Mesothelial cell of epicardium (in vitro differentiated cells): Measurements from ENCODE around the gene CEP55. TPM values are rescaled to one million over a fixed set of nuclear protein-coding genes. Genes with fewer than 3 reads are reported as not detected.

ENCODE experiments used
- DNase-seq, 2 experiments: peaks; one replicate each; pipeline ENCODE4 v3.0.0; 2021; ENCODE audit warnings: low spot score in 2 of 2; ENCODE audit not compliant: unreplicated experiment in 2 of 2
- H3K27ac Mint-ChIP-seq: 2 replicates; pipeline ENCODE4 v1.8.0; 2021; ENCODE audit warnings: mixed read lengths
- H3K27me3 Mint-ChIP-seq: 2 replicates; pipeline ENCODE4 v1.8.0; 2021; ENCODE audit warnings: low read depth, mixed read lengths
- H3K36me3 Mint-ChIP-seq: 2 replicates; pipeline ENCODE4 v1.8.0; 2021; ENCODE audit warnings: mixed read lengths
- H3K4me1 Mint-ChIP-seq: 2 replicates; pipeline ENCODE4 v1.8.0; 2021; ENCODE audit warnings: mixed read lengths
- H3K4me3 Mint-ChIP-seq: 2 replicates; pipeline ENCODE4 v1.8.0; 2021; ENCODE audit warnings: mild to moderate bottlenecking, moderate library complexity, mixed read lengths
- H3K9me3 Mint-ChIP-seq: 2 replicates; pipeline ENCODE4 v1.8.0; 2021; ENCODE audit warnings: mixed read lengths
- total RNA-seq: library from RNA; stranded (reverse); gene quantifications from 3 replicates; pipeline ENCODE4 v1.2.1, GENCODE V29; 2021
- TF ChIP-seq, protein P1 (sequence below): fragments of 200-600 bp; sonication (generic); IDR thresholded peaks from one replicate; pipeline ENCODE4 v1.5.0; 2021; ENCODE audit warnings: antibody characterized with exemption; ENCODE audit not compliant: unreplicated experiment

Gene CEP55
- total RNA-seq, 1 donor from 2014 or later: 6.3 TPM

- Mint-ChIP-seq H3K9me3 (peaks cover under 1% of the 10 kb centered on the region), H3K36me3 (no peaks in the 10 kb centered on the region), H3K4me1 (peaks cover 9% of the 10 kb centered on the region), H3K27ac (no peak overlapping the region), H3K27me3 (peaks cover 10% of the 10 kb centered on the region), H3K4me3 (no peak overlapping the region)
- DNase-seq: no peak
- TF ChIP-seq, protein P1, sequence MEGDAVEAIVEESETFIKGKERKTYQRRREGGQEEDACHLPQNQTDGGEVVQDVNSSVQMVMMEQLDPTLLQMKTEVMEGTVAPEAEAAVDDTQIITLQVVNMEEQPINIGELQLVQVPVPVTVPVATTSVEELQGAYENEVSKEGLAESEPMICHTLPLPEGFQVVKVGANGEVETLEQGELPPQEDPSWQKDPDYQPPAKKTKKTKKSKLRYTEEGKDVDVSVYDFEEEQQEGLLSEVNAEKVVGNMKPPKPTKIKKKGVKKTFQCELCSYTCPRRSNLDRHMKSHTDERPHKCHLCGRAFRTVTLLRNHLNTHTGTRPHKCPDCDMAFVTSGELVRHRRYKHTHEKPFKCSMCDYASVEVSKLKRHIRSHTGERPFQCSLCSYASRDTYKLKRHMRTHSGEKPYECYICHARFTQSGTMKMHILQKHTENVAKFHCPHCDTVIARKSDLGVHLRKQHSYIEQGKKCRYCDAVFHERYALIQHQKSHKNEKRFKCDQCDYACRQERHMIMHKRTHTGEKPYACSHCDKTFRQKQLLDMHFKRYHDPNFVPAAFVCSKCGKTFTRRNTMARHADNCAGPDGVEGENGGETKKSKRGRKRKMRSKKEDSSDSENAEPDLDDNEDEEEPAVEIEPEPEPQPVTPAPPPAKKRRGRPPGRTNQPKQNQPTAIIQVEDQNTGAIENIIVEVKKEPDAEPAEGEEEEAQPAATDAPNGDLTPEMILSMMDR: no peak
Observed at GRCh38 chr10:93554316-93554663, 57.9 kb downstream of the CEP55 start.

DNA sequence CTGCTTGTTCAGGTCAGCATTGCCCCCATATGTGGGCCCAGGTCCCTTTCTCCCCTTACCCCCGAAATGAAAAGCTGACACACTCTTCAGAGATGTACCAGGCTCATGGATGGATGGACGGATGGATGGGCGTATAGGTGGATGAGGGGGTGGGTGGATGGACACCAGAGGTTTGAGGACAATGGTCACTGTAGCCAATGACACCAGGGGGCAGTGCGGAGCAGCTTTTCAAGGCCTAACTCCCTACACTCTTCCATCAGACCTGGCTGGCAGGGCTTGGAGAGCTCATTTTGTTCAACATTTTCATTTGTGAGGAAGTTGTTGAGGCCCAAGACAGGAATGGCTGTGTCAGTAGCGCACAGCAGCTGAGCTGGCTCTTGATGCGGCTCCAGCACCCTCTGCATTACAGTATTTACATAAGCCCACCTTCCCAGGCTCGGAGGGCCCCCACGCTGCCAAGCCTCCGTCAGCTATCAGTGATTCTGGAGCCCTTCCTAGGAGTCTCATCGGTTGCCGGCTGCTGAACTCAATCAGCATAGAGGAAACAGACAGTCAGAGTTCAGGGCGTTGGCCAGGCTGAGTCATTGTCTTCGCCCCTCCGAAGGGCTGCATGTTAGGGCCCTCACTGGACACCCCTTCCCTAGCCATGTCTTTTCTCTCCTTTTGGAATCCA is 58.5 kb downstream of the CEP55 start:
- Mint-ChIP-seq H3K27ac (no peak overlapping the region), H3K27me3 (peaks cover 10% of the 10 kb centered on the region), H3K9me3 (peaks cover 7% of the 10 kb centered on the region), H3K36me3 (no peaks in the 10 kb centered on the region), H3K4me3 (no peak overlapping the region), H3K4me1 (peaks cover 12% of the 10 kb centered on the region)
- TF ChIP-seq, protein P1: peak; percentile 60
- peak; percentile 62 to 77 for DNase-seq

GRCh38 chr10:93559490-93559889 is 63.1 kb downstream of the CEP55 start:
- H3K27me3 Mint-ChIP-seq: peaks cover 37% of the 10 kb centered on the region
- no peak for DNase-seq
- peaks cover 8% of the 10 kb centered on the region for H3K9me3 Mint-ChIP-seq
- TF ChIP-seq, protein P1: no peak
- no peak overlapping the region for H3K27ac Mint-ChIP-seq
- H3K36me3 Mint-ChIP-seq: no peaks in the 10 kb centered on the region
- H3K4me1 Mint-ChIP-seq: peaks cover 12% of the 10 kb centered on the region
- no peak overlapping the region for H3K4me3 Mint-ChIP-seq

- Mint-ChIP-seq H3K27ac (no peak overlapping the region), H3K36me3 (no peaks in the 10 kb centered on the region), H3K9me3 (peaks cover 8% of the 10 kb centered on the region), H3K27me3 (peaks cover 47% of the 10 kb centered on the region), H3K4me1 (peaks cover 5% of the 10 kb centered on the region), H3K4me3 (no peak overlapping the region)
- TF ChIP-seq, protein P1: no peak
- DNase-seq: no peak
Observed at GRCh38 chr10:93560541-93560940, 64.1 kb downstream of the CEP55 start.

GRCh38 chr10:93565446-93565845 is 69.0 kb downstream of the CEP55 start:
- peaks cover 85% of the 10 kb centered on the region for H3K27me3 Mint-ChIP-seq
- H3K4me3 Mint-ChIP-seq: no peak overlapping the region
- DNase-seq: no peak
- H3K4me1 Mint-ChIP-seq: peaks cover 10% of the 10 kb centered on the region
- H3K36me3 Mint-ChIP-seq: no peaks in the 10 kb centered on the region
- H3K27ac Mint-ChIP-seq: no peak overlapping the region
- no peaks in the 10 kb centered on the region for H3K9me3 Mint-ChIP-seq
- TF ChIP-seq, protein P1: no peak
